ENCODE measurements around the gene TRIM63.

GRCh38 chr1:26038904-26039303, 28.5 kb downstream of the TRIM63 start:
- no peak for TF ChIP-seq JUN (IDR thresholded peaks at IDR 0.05)
- TF ChIP-seq, protein P1, sequence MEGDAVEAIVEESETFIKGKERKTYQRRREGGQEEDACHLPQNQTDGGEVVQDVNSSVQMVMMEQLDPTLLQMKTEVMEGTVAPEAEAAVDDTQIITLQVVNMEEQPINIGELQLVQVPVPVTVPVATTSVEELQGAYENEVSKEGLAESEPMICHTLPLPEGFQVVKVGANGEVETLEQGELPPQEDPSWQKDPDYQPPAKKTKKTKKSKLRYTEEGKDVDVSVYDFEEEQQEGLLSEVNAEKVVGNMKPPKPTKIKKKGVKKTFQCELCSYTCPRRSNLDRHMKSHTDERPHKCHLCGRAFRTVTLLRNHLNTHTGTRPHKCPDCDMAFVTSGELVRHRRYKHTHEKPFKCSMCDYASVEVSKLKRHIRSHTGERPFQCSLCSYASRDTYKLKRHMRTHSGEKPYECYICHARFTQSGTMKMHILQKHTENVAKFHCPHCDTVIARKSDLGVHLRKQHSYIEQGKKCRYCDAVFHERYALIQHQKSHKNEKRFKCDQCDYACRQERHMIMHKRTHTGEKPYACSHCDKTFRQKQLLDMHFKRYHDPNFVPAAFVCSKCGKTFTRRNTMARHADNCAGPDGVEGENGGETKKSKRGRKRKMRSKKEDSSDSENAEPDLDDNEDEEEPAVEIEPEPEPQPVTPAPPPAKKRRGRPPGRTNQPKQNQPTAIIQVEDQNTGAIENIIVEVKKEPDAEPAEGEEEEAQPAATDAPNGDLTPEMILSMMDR (IDR thresholded peaks at IDR 0.05), result no peak
- TF ChIP-seq RCOR1 (IDR thresholded peaks at IDR 0.05; ENCODE audit: low read depth, low read length), result no peak
- no peak for TF ChIP-seq ZC3H11A (IDR thresholded peaks at IDR 0.05)
- TF ChIP-seq, protein P2, sequence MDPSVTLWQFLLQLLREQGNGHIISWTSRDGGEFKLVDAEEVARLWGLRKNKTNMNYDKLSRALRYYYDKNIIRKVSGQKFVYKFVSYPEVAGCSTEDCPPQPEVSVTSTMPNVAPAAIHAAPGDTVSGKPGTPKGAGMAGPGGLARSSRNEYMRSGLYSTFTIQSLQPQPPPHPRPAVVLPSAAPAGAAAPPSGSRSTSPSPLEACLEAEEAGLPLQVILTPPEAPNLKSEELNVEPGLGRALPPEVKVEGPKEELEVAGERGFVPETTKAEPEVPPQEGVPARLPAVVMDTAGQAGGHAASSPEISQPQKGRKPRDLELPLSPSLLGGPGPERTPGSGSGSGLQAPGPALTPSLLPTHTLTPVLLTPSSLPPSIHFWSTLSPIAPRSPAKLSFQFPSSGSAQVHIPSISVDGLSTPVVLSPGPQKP (IDR thresholded peaks at IDR 0.05; ENCODE audit: low read depth, low read length), result no peak
- TF ChIP-seq EP300 (IDR thresholded peaks at IDR 0.05), result no peak
- no peak for TF ChIP-seq REST (IDR thresholded peaks at IDR 0.05)
- TF ChIP-seq, protein P3, sequence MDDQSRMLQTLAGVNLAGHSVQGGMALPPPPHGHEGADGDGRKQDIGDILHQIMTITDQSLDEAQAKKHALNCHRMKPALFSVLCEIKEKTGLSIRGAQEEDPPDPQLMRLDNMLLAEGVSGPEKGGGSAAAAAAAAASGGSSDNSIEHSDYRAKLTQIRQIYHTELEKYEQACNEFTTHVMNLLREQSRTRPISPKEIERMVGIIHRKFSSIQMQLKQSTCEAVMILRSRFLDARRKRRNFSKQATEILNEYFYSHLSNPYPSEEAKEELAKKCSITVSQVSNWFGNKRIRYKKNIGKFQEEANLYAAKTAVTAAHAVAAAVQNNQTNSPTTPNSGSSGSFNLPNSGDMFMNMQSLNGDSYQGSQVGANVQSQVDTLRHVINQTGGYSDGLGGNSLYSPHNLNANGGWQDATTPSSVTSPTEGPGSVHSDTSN (IDR thresholded peaks at IDR 0.05), result no peak
- no peak for TF ChIP-seq MAX (IDR thresholded peaks at IDR 0.05)
